Tongue (tissue), 2 donors: ENCODE results near the gene PANK2. TPM values are rescaled to one million over a fixed set of nuclear protein-coding genes. Genes with fewer than 3 reads are reported as not detected.
"Not testable (repeated sequence)": the region's sequence is repeated elsewhere in the genome, so short reads cannot be mapped to it uniquely, and the experiment has no call there.

Experiments used
- DNase-seq: peaks from one replicate; pipeline ENCODE4 v3.0.0-alpha.2; 2015
- total RNA-seq: library from RNA; depleted of rRNA; stranded (reverse); fragments of >200 nt; gene quantifications from one replicate; pipeline ENCODE4 v1.2.3, GENCODE V29; 2014

Gene PANK2
- total RNA-seq, 1 donor from 2014 or later = 61.4 TPM

DNA sequence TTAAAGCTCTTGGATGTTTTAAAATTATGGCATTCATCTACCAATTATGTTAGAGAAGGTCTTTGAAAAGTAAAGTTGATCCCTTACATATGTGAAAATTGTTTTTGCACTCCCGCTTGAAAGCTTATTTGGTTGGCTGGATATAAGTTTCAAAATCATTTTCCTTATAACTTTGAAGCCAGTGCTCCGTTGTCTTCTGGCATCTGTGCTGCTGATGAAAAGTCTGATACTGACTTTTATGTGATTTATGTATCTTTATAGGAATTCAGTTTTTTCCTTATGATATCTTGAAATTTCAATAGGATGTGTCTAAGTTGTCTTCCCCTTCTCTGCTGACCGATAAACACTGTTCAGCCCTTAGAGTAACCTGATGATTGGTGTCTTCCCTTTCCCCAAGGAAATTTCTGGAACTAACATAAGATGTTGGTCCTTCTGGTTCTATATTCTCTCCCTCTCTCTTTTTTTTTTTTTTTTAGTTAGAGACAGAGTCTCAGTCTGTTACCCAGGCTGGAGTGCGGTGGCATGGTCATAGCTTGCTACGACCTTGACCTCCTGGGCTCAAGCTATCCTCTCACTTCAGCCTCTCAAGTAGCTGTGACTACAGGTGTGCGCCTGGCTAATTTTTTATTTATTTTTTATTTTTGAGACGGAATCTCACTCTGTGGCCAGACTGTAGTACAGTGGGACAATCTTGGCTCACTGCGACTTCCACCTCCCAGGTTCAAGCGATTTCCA lies 12.7 kb downstream of the PANK2 start:
- DNase-seq = no peak

DNA sequence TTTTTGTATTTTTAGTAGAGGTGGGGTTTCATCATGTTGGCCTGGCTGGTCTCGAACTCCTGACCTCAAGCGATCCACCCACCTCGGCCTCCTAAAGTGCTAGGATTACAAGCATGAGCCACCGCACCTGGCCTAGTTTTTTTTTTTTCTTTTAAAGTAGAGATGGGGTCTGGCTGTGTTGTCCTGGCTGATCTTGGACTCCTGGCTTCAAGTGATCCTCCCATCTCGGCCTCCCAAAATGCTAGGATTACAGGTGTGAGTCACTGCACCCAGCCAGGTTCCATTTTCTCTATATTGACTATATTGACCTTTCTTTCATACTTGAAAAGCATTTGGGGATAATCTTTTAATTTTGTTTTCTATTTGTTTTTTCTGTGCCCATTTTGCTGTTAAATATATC lies 13.3 kb downstream of the PANK2 start:
- DNase-seq = no peak

DNA sequence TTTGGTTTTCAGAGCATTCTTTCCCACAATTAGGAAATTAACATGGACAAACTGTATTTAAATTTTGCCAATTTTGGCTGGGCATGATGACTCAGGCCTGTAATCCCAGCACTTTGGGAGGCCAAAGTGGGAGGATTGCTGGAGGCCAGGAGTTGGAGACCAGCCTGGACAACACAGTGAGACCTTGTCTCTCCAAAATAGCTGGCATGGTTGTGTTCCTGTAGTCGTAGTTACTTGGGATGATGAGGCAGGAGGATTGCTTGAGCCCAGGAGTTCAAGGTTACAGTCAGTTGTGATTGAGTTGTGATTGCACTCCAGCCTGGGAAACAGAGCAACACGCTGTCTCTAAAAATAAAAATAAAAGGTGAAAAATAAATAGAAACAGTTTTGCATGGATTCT lies 15.0 kb downstream of the PANK2 start:
- no peak for DNase-seq

DNA sequence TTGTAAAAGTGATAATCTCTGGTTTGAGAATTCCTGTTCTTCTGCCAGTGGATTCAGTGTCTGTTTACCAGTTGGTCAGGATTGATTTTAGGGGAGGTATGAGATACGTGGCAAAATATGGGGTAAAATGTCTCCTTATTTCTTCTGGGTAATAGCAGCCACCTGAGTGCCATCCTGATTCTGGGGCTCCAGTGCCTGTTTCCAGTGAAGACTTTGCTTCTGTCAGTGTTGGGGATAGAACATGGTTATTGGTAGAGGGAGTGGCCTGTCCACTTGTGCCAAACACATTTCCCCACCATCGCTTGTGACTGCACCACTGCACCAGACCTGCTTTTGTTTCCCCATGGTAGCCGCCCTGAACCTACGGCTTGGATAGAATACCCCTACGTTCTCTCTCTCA lies 15.7 kb downstream of the PANK2 start:
- no peak for DNase-seq

DNA sequence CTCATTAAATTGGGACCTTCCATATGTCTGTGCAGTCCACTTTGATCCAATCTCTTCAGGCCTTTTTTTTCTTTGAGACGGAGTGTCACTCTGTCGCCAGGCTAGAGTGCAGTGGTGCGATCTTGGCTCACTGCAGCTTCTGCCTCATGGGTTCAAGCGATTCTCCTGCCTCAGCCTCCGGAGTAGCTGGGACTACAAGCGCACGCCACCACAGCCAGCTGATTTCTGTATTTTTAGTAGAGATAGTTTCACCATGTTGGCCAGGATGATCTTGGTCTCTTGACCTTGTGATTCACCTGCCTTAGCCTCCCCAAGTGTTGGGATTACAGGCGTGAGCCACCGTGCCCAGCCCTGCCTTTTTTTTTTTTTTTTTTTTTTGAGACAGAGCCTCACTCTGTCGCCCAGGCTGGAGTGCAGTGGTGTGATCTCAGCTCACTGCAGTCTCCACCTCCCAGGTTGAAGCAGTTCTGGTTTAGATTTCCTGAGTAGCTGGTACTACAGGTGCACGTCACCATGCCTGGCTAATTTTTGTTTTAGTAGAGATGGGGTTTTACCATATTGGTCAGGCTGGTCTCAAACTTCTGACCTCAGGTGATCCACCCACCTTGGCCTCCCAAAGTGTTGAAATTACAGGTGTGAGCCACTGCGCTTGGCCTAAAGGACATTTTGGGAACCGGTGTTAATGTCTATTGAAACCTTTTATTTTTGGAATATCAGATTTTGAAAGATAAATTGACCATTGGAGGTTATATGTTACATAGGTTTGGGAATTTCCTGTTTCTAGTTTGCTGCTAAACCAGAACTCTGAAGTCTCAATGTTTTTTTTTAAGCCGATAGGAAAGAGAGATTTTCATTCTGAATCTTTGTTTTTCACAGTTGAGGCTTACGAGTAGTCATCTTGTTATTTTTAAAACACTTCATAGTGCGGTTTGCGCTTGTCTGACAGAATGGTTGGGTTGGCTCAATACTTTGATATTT lies 17.8 kb downstream of the PANK2 start:
- not testable (repeated sequence) for DNase-seq

DNA sequence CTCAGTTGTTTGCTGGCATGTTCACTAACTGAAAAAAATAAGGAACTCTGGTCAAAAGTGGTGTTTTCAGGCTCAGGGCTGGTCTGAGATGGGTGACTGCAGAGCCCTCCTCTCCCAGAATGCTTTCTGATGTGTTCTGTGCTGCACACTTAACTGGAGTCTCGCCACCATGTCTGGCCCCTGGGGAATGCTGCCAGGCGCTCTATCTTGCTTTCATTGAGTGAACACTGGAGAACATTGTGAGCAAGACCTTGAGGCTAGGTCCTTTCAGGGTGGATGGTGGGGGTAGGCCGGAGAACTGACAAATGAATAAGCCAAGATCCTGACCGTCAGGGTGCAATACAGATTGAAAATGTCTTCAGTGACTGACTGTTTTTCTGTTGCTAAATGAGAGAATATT lies 19.5 kb downstream of the PANK2 start:
- no peak for DNase-seq

DNA sequence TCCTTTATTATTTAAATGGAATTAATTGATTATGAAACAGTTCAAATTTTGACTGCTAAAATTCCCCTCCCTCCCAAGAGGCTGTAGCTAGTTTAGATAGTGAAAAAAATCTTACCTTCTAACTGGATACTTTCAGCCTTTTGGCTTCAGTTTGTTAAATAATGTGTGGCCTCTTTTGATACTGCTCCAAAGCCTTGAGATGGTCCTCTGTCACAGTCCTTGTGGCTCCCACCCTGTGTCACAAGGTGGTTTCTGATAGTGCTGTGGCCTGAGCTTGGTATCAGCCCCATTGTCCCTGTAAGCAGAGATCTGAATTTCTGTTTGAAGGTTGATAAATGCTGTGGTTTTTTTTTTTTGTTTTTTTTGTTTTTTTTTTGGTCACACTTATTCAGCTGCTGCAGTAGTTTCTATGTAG lies 20.8 kb downstream of the PANK2 start:
- DNase-seq = no peak

DNA sequence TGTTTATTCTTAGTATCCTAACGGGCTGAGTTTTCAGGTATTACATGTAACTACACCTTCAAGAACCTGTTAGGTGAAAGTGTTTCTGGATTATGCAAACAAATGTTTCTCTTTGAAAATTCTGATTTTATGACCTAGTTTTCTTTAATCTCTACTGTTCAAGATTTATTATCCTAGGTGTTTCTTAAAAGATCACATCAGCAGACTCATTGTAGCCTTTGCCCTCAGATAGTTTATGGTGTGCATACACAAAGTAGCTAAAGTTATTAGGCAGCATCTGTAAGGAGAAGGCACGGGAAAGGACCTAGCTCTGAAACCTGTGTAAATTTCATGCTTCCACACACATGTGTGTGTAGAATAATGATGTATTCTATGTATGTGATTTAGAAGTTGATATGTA lies 21.7 kb downstream of the PANK2 start:
- DNase-seq = no peak

DNA sequence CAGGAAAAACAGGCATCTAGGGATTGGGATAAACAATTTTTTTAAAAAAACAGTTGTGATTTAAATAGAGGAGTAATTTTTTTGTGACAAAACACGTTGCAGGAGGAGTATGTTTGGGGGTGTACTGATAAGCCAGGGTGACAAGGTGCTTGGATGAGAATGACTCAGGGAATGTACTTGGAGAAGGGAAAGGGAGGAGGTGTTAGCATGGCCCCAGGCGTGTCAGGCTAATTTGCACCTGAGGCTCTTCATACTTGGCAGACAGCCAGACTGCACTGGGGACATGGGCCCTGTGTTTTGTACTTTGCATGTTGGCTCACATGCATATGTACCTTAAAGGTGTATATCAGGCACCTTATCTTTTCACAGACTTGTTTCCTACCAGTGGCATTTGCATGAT lies 22.8 kb downstream of the PANK2 start:
- no peak for DNase-seq

DNA sequence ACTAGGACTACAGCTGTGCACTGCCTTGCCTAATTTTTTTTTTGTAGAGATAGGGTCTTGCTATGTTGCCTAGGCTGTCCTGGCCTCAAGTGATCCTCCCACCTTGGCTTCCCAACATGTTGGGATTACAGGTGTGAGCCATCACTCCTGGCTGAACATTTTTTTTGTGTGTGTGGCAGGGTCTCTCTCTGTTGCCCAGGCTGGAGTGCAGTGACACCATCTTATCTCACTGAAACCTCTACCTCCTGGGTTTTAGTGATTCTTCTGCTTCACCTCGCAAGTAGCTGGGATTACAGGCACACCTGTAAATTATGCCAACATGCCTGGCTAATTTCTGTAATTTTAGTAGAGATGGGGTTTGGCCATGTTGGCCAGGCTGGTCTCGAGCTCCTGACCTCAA lies 25.3 kb downstream of the PANK2 start:
- no peak for DNase-seq

DNA sequence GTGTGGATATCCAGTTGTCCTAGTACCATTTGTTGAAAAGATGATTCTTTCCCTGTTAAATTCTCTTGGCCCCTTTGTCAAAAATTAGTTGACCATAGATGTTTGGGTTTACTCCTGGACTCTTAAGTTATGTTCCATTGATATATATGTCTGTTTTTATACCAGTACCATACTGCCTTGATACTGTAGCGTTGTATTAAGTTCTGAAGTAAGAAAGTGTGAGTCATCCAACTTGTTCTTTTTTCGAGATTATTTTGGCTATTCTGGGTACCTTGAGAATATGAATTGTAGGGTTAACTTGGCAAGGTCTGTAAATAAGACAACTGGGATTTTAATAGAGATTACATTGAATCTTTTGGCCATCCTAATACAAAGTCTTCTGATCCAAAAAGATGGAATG lies 26.5 kb downstream of the PANK2 start:
- no peak for DNase-seq

DNA sequence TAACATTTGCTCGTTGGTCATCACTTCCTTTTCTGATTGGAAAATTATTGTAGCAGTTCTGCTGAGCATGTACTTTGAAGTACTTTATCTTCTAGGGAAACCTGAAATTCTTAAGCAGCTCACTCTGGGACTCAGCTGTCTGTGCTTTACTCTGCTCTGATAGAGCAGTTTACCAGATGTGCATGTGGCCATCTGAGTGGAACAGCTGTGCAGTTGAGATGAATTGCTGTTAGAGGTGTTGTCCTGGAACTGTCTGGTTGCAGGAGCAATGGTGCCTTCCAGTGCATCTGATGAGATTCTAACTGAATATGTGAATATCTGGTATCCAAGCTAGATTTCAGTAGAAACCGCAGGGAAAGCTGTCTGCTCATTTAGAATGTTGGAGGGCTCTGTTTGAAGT lies 27.2 kb downstream of the PANK2 start:
- no peak for DNase-seq

DNA sequence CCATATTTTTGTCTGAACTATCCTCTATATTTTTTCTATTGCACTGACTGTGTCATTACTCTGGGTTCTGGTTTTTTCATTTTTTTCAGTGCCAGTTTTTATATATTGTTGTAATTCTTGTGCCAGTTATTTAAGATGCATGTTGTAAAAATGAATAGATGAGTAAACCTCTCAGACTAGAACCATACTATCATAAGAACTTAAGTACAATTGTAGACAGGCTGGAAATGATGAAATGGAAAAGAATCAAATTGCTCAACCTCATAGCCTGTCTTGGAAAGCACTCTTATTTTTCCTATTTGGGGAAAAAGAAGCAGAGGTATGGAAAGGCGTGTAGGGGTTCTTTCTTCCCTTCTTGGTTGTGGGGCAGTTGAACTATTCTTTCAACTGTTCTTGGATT lies 30.2 kb downstream of the PANK2 start:
- no peak for DNase-seq

DNA sequence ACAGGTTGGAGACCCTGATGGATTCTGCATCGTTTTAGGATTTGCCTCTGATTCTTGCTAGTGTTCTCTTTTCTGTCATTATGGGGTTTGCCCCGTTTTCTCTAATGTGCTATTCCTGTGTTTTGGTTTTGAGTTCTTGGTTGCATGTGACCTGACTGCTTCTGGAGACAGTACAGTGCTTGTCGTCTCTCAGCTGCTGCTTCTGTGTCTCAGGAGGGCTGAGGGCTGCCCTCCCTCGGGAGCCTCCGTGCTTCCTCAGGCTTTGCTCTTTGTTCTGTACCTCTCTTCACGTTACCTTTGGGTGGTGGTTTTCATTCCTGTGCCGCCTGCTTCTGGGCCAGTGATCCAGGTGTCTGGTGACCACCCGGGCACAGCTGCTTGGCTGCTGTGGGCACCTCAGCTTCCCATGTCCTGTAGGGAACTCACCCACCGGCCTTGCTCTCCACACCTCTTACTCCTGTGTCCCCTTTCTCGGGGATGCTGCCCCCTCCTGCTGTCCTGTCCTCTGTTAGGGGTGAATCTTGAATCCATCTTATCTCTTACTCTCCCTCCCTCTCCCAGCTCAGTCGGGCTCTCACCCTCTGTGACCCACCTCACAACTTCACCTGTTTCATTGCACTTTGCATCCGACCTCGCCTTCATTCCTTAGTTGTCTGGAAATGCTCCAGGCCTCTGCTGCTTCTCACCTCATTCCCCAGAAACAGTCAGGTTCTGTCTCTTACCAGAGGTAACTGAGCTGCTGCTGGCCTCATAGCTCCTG lies 33.2 kb downstream of the PANK2 start:
- no peak for DNase-seq

DNA sequence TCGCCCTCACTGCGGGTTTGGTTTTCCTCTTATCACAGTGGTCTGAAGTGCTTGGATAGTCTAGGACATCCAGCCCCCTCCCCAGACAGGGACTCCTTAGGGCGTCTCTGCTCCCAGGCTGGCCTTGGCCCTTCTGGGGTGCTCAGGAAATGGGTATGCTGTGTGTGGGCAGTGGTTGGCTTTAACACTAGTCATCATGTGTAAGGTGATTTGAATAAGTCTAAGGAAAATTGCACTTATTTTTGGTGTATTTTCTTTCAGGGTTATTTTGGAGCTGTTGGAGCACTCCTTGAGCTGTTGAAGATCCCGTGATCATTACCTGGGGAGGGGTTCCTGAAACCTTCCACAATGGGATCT lies 33.8 kb downstream of the PANK2 start:
- no peak for DNase-seq

DNA sequence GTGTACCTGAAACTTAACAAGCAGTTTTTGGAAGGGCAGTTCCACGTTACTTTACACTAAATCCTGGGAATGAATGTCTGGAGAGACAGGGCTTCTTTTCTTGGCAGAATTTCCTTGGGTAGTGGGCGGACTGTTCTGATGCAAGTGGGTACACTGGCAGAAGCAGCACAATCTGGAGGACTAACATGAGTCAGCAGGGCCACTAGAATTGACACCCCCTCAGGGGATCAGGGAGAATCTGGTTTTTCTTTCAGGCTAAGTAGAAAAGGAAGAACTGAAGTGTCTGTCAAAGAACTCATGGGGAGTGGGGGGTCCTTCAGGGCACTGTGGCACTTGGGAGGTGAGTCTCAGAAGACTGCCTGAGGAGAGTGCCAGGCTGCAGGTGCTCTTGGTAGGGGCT lies 34.6 kb downstream of the PANK2 start:
- DNase-seq = no peak

DNA sequence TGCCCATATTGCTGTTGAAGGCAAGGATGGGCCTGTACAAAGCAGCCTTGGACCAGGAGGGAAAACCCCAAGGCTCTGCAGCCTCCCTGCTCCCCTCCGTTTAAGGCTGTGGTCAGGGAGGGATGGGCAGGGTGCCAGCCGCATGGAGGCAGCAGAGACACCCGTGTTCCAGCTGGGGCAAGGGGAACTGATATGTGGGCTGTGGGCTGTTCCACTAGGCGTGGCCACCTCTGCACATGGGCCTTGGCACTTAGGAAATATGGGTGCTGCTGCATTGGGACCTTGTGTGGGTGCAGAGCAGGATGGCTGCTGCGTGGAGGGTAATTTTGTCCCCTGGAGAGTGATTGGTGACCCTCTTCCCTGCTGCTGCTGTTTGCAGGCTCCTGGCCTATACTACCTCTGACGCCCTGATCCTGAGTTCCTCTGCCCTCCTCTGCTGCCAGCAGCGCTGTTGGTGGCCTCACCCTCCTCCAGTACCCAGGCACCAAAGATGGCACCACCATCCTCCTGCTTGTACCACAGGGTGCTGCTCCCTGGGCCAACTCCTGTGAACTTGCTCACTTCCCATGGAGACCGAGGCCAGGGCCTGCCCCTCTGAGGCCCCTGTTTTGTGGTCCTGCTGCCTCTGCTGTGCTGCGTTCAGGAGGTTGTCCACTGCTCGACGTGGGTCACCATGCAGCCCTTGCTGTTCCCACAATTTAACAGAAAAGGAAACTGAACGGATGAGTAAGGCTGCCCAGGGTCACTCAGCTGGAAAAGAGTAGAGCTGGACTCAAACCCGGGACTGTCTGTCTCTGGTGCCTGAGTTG lies 35.3 kb downstream of the PANK2 start:
- no peak for DNase-seq

DNA sequence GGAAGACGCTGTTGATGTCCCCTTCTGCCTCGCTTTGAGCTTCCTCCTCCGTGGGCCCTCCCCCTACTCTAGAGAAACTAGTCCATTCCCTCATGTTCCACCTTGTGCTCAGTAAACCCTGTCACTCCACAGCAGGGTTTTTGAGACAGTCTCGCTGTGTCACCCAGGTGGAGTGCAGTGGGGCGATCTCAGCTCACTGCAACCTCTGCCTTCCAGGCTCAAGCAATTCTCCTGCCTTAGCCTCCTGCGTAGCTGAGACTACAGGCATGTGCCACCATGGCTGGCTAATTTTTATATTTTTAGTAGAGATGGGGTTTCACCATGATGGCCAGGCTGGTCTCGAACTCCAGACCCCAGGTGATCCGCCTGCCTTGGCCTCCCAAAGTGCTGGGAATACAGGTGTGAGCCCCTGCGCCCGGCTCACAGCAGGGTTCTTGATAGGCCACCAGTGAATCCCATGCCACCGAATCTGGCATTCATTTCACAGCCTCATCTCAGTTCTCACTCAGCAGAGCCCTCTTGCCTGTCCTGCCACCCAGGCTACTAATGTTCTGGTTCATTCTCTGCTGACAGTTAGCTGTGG lies 36.0 kb downstream of the PANK2 start:
- DNase-seq = no peak

DNA sequence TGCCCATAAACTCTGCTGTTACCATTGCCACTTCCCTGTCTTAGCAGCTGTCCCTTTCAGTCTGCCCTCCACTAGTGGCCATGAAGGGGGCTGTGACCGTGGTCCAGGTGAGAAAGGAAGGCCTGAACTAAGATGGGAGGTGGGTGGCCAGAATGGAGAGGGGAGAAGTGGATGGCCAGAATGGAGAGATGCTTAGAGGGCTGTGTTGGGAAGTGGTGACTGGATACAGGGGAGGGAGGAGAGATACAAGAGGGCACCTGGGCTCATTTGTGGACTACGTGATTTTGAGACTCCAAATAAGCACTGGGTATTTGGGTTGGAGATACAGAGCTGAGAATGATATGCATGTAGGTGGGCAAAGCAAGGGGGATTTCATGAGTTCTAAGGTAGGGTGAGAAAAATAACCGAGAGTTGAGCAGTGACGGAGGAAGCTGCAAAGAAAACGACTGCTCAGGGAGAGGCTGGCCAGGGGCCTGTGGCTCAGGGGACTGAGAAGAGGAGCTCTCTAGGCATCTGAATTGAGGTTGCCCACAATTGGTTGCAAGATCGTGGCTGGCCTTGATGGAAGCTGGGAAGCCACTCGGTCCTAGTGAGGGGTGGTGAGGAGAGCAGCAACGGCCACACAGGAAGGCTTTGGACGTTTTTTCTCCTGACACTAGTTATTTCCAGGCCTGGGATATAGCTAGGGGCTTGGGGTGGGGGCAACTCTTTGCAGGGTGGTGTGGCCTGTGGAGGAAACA lies 36.9 kb downstream of the PANK2 start:
- DNase-seq = no peak

DNA sequence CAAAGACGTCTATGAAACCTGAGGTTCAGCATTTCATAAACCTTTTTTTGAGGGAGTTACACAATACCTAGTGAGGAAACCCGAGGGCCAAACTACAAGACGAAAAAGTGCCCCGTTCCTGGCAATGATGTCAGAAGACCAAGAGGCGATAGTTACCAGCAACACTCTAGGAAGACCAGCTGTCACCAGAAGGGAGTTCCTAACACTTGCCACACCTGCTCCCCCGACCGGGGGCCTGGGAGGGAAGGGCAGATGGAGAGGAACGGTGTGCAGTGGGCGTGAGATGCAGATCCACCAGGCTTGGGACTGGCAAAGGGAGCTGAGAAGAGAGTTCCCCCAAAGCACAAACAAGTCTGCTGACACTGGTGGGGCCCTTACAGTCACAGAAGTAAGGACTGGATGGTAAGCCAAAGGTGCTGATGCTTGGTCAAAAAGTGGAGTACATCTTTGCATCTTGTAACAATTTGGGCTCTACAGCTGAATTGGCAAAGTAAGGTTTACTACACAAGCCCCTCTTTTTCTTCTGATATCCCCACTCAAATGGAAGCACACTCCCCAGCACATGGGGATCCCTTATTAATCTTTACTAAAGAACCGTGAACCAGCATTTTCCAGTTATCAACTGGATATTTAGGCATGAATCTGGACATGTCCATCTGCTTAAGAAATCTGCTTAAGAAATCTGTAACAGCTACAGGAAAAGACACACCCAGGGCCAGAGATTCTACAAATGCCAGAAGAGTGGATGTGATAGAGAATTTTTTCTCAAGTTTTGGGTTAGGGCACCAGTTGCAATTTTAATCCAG lies 38.5 kb downstream of the PANK2 start:
- DNase-seq = peak; percentile 82
